H1 (cell line): ENCODE data around the gene HNRNPK. TPM values are rescaled to one million over a fixed set of nuclear protein-coding genes. Genes with fewer than 3 reads are reported as not detected.
A peak's percentile ranks its signal among the peaks of the same experiment; 100 is the strongest.

Experiments
- CTCF ChIA-PET: fragments of 300-600 bp; sonication (Branson Sonifier 250); formaldehyde crosslinking; loops from one replicate; lab custom pipeline; 2021; ENCODE audit not compliant: partially characterized antibody; lab: Charles Lee
- POLR2A ChIA-PET: fragments of 300-600 bp; sonication (Branson Sonifier 250); formaldehyde crosslinking; loops from one replicate; lab custom pipeline; 2021; ENCODE audit warnings: inconsistent platforms; ENCODE audit not compliant: partially characterized antibody; lab: Charles Lee
- DNase-seq, 2 experiments: peaks; one replicate each; pipeline versions ENCODE4 v3.0.0 to v3.0.0-alpha.2; 2010 to 2022; ENCODE audit warnings: low spot score in 2 of 2, low read depth in 1 of 2, mixed read lengths in 1 of 2
- FAIRE-seq: peaks from 2 replicates; lab custom pipeline; 2011; peaks lifted over from hg19 to GRCh38; lab: Jason Lieb, UNC
- H2AFZ ChIP-seq: 2 replicates; pipeline ENCODE4 v1.8.1; 2012; ENCODE audit warnings: low read length, inconsistent platforms
- H2AK5ac ChIP-seq: 2 replicates; pipeline ENCODE4 v1.6.1; 2013; ENCODE audit warnings: low read depth, low read length
- H2BK120ac ChIP-seq: replicated peaks from 2 replicates; pipeline ENCODE3; 2013; ENCODE audit warnings: low read depth, low read length, inconsistent platforms
- H2BK12ac ChIP-seq: 2 replicates; pipeline ENCODE4 v1.6.1; 2013; ENCODE audit warnings: low read depth, low read length
- H2BK15ac ChIP-seq: 2 replicates; pipeline ENCODE4 v1.6.1; 2013; ENCODE audit warnings: low read length
- H2BK20ac ChIP-seq: 2 replicates; pipeline ENCODE4 v1.6.1; 2013; ENCODE audit warnings: low read length
- H2BK5ac ChIP-seq: 2 replicates; pipeline ENCODE4 v1.6.1; 2013; ENCODE audit warnings: low read depth, low read length
- H3K14ac ChIP-seq: 2 replicates; pipeline ENCODE4 v1.6.1; 2013; ENCODE audit warnings: inconsistent platforms; ENCODE audit not compliant: insufficient read length
- H3K18ac ChIP-seq: 2 replicates; pipeline ENCODE4 v1.6.1; 2013; ENCODE audit warnings: low read length; ENCODE audit errors: extremely low read depth
- H3K23ac ChIP-seq: 2 replicates; pipeline ENCODE4 v1.6.1; 2013; ENCODE audit warnings: inconsistent platforms; ENCODE audit not compliant: insufficient read length
- H3K23me2 ChIP-seq: 2 replicates; pipeline ENCODE4 v1.6.1; 2013; ENCODE audit warnings: low read depth, low read length
- H3K27ac ChIP-seq: 2 replicates; pipeline ENCODE4 v1.6.1; 2011; ENCODE audit warnings: low read depth, low read length, inconsistent platforms
- H3K27me3 ChIP-seq, 4 experiments: replicated peaks in 1 of 4; 1 replicate in 1 of 4; 2 replicates in 3 of 4; pipeline versions ENCODE4 v1.6.1 to v1.8.1; 2011 to 2013; ENCODE audit warnings: low read length in 3 of 4, mild to moderate bottlenecking in 3 of 4, inconsistent platforms in 2 of 4, mixed read lengths in 2 of 4, moderate library complexity in 1 of 4; ENCODE audit not compliant: control insufficient read depth in 3 of 4, insufficient read depth in 3 of 4; ENCODE audit errors: extremely low read depth in 1 of 4
- H3K36me3 ChIP-seq, 4 experiments: 2 replicates each; pipeline versions ENCODE4 v1.6.1 to v1.8.1; 2011 to 2013; ENCODE audit warnings: mild to moderate bottlenecking in 4 of 4, low read length in 3 of 4, moderate library complexity in 2 of 4, control low read depth in 1 of 4, inconsistent platforms in 1 of 4; ENCODE audit not compliant: insufficient read depth in 4 of 4, control insufficient read depth in 2 of 4
- H3K4ac ChIP-seq: replicated peaks from 2 replicates; pipeline ENCODE3; 2013; ENCODE audit warnings: low read length, low read depth, mixed read lengths, inconsistent platforms; ENCODE audit not compliant: insufficient read length
- H3K4me1 ChIP-seq, 4 experiments: replicated peaks in 1 of 4; 1 replicate in 1 of 4; 2 replicates in 3 of 4; pipeline versions ENCODE4 v1.6.1 to v1.8.1; 2011 to 2013; ENCODE audit warnings: low read length in 3 of 4, inconsistent platforms in 2 of 4, mixed read lengths in 1 of 4; ENCODE audit not compliant: insufficient read depth in 4 of 4, control insufficient read depth in 3 of 4
- H3K4me2 ChIP-seq, 2 experiments: 2 replicates each; pipeline versions ENCODE4 v1.6.1 to v1.8.1; 2011 to 2013; ENCODE audit warnings: low read depth in 2 of 2, low read length in 2 of 2, control low read depth in 1 of 2, inconsistent platforms in 1 of 2, mild to moderate bottlenecking in 1 of 2; ENCODE audit not compliant: insufficient read depth in 1 of 2
- H3K4me3 ChIP-seq, 4 experiments: fragments of 200-600, 300-600 bp in 1 of 4; sonication (generic), shearing (Covaris generic), sonication (Bioruptor Twin) in 1 of 4; 2 replicates each; pipeline versions ENCODE4 v1.5.1 to v1.8.1; 2011 to 2016; ENCODE audit warnings: low read length in 4 of 4, low read depth in 3 of 4, control low read depth in 2 of 4, inconsistent platforms in 2 of 4, mild to moderate bottlenecking in 2 of 4, mixed read lengths in 1 of 4, moderate library complexity in 1 of 4; ENCODE audit not compliant: insufficient read depth in 2 of 4; ENCODE audit errors: extremely low read depth in 1 of 4
- H3K56ac ChIP-seq: replicated peaks from 2 replicates; pipeline ENCODE3; 2013; ENCODE audit warnings: low read depth, mild to moderate bottlenecking, mixed read lengths, low read length, inconsistent platforms; ENCODE audit not compliant: insufficient read length
- H3K79me1 ChIP-seq: 2 replicates; pipeline ENCODE4 v1.6.1; 2013; ENCODE audit warnings: low read depth, low read length, control low read depth
- H3K79me2 ChIP-seq, 2 experiments: 2 replicates each; pipeline versions ENCODE4 v1.6.1 to v1.8.1; 2012 to 2013; ENCODE audit warnings: low read length in 2 of 2, mild to moderate bottlenecking in 2 of 2, inconsistent platforms in 1 of 2; ENCODE audit not compliant: insufficient read depth in 2 of 2, control insufficient read depth in 1 of 2
- H3K9ac ChIP-seq, 4 experiments: replicated peaks in 1 of 4; 1 replicate in 1 of 4; 2 replicates in 3 of 4; pipeline versions ENCODE4 v1.6.1 to v1.8.1; 2011 to 2013; ENCODE audit warnings: low read depth in 3 of 4, low read length in 3 of 4, control low read depth in 2 of 4, mild to moderate bottlenecking in 2 of 4, moderate library complexity in 2 of 4, inconsistent platforms in 1 of 4; ENCODE audit errors: extremely low read depth in 1 of 4
- H3K9me3 ChIP-seq, 2 experiments: 2 replicates each; pipeline versions ENCODE4 v1.6.1 to v1.8.1; 2012 to 2013; ENCODE audit warnings: mild to moderate bottlenecking in 2 of 2, moderate library complexity in 2 of 2, control low read depth in 1 of 2, inconsistent platforms in 1 of 2, low read depth in 1 of 2, low read length in 1 of 2, mixed read lengths in 1 of 2; ENCODE audit not compliant: insufficient read depth in 2 of 2
- H4K20me1 ChIP-seq, 2 experiments: replicated peaks in 1 of 2; 2 replicates each; pipeline versions ENCODE3 to v1.8.1; 2011 to 2013; ENCODE audit warnings: inconsistent platforms in 2 of 2, low read length in 2 of 2, mild to moderate bottlenecking in 1 of 2; ENCODE audit not compliant: insufficient read depth in 2 of 2, control insufficient read depth in 1 of 2
- H4K5ac ChIP-seq: 2 replicates; pipeline ENCODE4 v1.6.1; 2013; ENCODE audit warnings: low read length, low read depth, mixed read lengths, inconsistent platforms; ENCODE audit not compliant: insufficient read length
- H4K8ac ChIP-seq: 2 replicates; pipeline ENCODE4 v1.8.0; 2013; ENCODE audit warnings: mild to moderate bottlenecking, moderate library complexity, low read length, inconsistent platforms; ENCODE audit not compliant: insufficient read depth; ENCODE audit errors: extremely low read depth
- H4K91ac ChIP-seq: replicated peaks from 2 replicates; pipeline ENCODE3; 2013; ENCODE audit warnings: low read length, mixed read lengths, inconsistent platforms; ENCODE audit not compliant: insufficient read length
- FOSL1 ChIP-seq: IDR thresholded peaks from 2 replicates; pipeline ENCODE4 v1.6.1; 2011; ENCODE audit warnings: mild to moderate bottlenecking, low read depth, low read length, moderate library complexity; ENCODE audit not compliant: insufficient read depth
- WGBS, 2 experiments: shearing (Covaris generic) in 1 of 2; methylation state at CpG; one replicate each; pipeline versions ENCODE4 v1.1.6 to v1.1.7; 2013 to 2015; ENCODE audit warnings: low lambda C conversion rate in 2 of 2, mixed read lengths in 2 of 2, inconsistent platforms in 1 of 2, low coverage in 1 of 2, missing lambda C conversion rate in 1 of 2; ENCODE audit not compliant: insufficient replicate concordance in 2 of 2, insufficient coverage in 1 of 2, insufficient read length in 1 of 2; ENCODE audit errors: extremely low coverage in 1 of 2, missing lambda C conversion rate in 1 of 2; 5-methylcytosine and 5-hydroxymethylcytosine counted together
- polyA plus RNA-seq, 7 experiments: library from polyadenylated mRNA; depleted of rRNA in 3 of 7; stranded (reverse) in 5 of 7; unstranded in 2 of 7; fragments of >200 nt in 5 of 7; fragments of 200-250 nt in 2 of 7; gene quantifications; 1 replicate in 5 of 7; 2 replicates in 1 of 7; 4 replicates in 1 of 7; pipeline versions ENCODE4 v1.2.1 to v1.2.3, GENCODE V29; 2011 to 2013; ENCODE audit warnings: missing spikeins in 2 of 7, mixed read lengths in 2 of 7
- total RNA-seq: library from RNA; stranded (reverse); fragmentation: NEBNext Ultra II Directional; extraction: Animal tissue kit (Norgen Biotek cat#: 25700); gene quantifications from 2 replicates; pipeline ENCODE4 v1.2.1, GENCODE V29; 2021

HNRNPK gene
- total and polyA plus RNA-seq, 2 of the 8 experiments (the other 6 are each of a cell fraction or from before 2014, with no cell fraction given), result 414 to 887 TPM

- H4K8ac ChIP-seq, result no peak overlapping the region
- peaks cover 16 to 20% of the 10 kb centered on the region in 2 experiments for H4K20me1 ChIP-seq
- no peak overlapping the region for H3K14ac ChIP-seq
- no peak for TF ChIP-seq FOSL1
- no peaks in the 10 kb centered on the region for H3K27me3 ChIP-seq
- H2BK12ac ChIP-seq, result no peak overlapping the region
- H3K36me3 ChIP-seq, result peaks cover 45 to 60% (median 54%) of the 10 kb centered on the region in 4 experiments
- POLR2A ChIA-PET, result interaction anchor here (0.6 to 7.3 kb wide), 5 partner anchors 13 to 288 kb away, joined by 3 to 269 read pairs (median 3); no protein-coding TSS in a partner anchor
- H3K79me1 ChIP-seq, result peaks cover 3% of the 10 kb centered on the region; the same call in 1 of the 2 replicates
- no peaks in the 10 kb centered on the region for H3K9me3 ChIP-seq
- no peak overlapping the region for H3K18ac ChIP-seq
- no peak for DNase-seq
- H3K23me2 ChIP-seq, result peaks cover 6% of the 10 kb centered on the region; the same call in 1 of the 2 replicates
- CTCF ChIA-PET, result interaction anchor here (0.8 to 2.4 kb wide), 2 partner anchors 10 to 196 kb away, joined by 4 to 5 read pairs; no protein-coding TSS in a partner anchor
- H3K4me2 ChIP-seq, result peak overlapping the region; percentile 61 to 73; a peak in 3 of 4 replicates
- no peak overlapping the region for H2AK5ac ChIP-seq
- no peak for FAIRE-seq
- H2BK15ac ChIP-seq, result no peak overlapping the region
- H3K23ac ChIP-seq, result no peak overlapping the region
- no peak overlapping the region for H4K5ac ChIP-seq
- 78% methylated on average over 1 of the region's 1 CpG; no CpG with 5 or more reads in 1 of the 2 experiments for WGBS, 2 experiments
- H3K4me1 ChIP-seq, result no peaks in the 10 kb centered on the region
- H3K27ac ChIP-seq, result no peak overlapping the region
- H3K4ac ChIP-seq, result no peak overlapping the region
- no peak overlapping the region for H4K91ac ChIP-seq
- H3K79me2 ChIP-seq, result peaks cover 34 to 87% of the 10 kb centered on the region in 2 experiments
- H3K56ac ChIP-seq, result no peak overlapping the region
- no peak overlapping the region for H2AFZ ChIP-seq
- no peak overlapping the region for H2BK20ac ChIP-seq
- H3K9ac ChIP-seq, result no peak overlapping the region
- H2BK5ac ChIP-seq, result no peak overlapping the region
- peak overlapping the region in 1 of 4 experiments; percentile 98; a peak in 3 of 8 replicates for H3K4me3 ChIP-seq
- no peak overlapping the region for H2BK120ac ChIP-seq
Measured at GRCh38 chr9:83977196-83977595, 2.8 kb downstream of the HNRNPK start.
